HL-60/S4 (cell line): ENCODE measurements around the gene CRAT.

Experiments used
- in situ Hi-C: fragments of 300-500 bp; cut with MboI; formaldehyde crosslinking; loops from 2 replicates; pipeline ENCODE4 v1.14.3; 2022; ENCODE audit warnings: low sequenced_read_pairs

The CRAT gene

DNA sequence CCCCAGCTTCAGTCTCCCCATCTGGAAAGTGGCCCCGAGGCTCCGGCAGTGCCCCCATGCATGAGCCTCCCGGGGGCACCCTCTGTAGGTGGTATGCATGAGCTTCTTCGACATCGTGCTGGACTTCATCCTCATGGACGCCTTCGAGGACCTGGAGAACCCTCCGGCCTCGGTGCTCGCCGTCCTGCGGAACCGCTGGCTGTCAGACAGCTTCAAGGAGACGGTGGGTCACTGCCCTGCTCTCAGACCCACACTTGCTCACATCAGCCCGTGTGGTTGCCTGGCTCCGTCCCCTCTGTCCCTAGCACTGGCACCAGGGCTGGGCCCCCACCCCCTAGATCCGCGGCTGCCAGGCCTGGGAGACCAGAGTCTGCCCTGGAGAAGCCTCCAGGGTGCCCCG is 42.5 kb downstream of the CRAT start:
- in situ Hi-C loops: no loop called here

- in situ Hi-C loops: no loop called here
Observed at GRCh38 chr9:129064499-129064908, 46.1 kb downstream of the CRAT start.

GRCh38 chr9:129063061-129063460 is 47.5 kb downstream of the CRAT start:
- in situ Hi-C loops: no loop called here

- in situ Hi-C loops: no loop called here
Observed at GRCh38 chr9:129060991-129061390, 49.6 kb downstream of the CRAT start.

GRCh38 chr9:129059796-129060785 is 50.5 kb downstream of the CRAT start:
- in situ Hi-C loops: no loop called here

DNA sequence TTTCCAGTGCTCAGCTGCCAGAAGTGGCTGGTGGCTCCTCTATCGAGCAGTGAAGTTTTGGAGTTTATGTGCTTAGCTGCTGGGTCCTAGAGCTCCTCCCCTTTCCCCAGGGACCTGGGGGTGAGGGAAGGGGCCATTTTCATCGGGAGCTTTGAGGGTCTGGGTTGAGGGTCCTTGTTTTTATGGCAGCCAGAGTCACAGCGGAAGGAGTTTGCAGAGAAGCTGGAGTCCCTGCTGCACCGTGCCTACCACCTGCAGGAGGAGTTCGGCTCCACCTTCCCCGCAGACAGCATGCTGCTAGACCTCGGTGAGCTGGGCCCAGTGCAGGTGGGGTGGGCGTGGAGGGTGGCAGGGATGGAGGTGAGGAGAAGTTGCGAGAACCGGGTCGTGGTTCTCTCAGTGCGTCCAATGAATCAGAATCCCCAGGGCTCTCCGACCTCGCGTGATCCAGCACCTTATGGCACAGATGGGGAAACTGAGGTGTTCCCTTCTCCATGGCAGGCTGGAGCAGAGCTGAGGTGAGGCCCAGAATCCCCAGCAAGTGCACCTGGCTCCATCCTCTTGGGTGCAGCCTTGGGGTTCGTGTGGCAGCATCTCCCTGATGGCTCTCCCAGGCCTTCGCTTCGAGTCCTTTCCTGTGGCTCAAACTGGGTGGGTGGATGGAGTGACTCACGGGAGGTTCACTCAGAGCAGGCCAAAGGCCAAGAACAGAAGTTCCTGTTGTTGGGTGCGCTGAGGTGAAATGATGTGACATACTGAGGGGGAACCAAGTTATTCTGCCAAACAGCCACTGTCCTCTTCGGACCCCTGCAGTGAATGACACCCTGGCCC is 51.4 kb downstream of the CRAT start:
- in situ Hi-C loops: no loop called here

GRCh38 chr9:129054163-129054851 is 56.3 kb downstream of the CRAT start:
- in situ Hi-C loops: no loop called here

DNA sequence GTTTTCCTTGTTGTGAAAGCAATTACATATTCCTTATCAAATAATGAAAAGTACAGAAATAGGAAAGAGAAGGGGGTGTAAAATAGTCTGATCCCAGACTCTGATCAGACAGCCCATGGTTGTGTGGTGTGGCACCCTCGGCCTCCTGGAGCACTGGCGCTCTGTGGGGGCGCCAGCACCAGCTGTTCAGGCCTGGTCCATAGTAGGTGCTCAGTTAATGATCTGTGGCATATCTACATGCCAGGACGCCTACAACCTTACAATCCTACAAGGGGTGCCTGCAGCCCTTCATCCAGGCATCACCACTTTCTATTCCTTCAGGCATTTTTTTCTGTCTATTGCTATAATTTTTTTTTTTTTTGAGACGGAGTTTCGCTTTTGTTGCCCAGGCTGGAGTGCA is 57.6 kb downstream of the CRAT start:
- in situ Hi-C loops: no loop called here

DNA sequence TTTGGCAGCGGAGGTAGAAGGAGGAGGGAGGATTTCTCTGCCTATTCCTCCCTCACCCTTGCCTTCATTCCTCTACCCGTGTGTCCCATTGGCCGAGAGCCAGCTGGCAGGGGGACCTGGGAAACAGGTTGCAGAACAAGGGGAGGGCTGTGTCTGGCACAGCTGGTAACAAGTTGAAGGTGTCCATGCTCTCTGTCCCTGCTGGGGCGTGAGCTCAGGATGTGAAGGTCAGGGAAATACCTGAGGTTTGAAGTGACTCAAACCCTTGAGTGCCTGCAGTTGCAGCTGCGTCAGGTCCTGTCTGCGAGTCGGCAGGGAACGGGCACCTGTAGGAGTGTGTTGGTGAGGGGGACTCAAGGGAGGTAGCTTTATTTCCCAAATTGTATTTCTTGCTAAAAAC is 58.0 kb downstream of the CRAT start:
- in situ Hi-C loops: no loop called here
